GM15510 (cell line): ENCODE results near the gene EGFLAM.

Experiments used
- POLR2A ChIP-seq: IDR thresholded peaks from 3 replicates; pipeline ENCODE4 v1.6.1; 2011; ENCODE audit warnings: borderline replicate concordance; ENCODE audit not compliant: insufficient read length; ENCODE audit errors: extremely low read depth

The EGFLAM gene

DNA sequence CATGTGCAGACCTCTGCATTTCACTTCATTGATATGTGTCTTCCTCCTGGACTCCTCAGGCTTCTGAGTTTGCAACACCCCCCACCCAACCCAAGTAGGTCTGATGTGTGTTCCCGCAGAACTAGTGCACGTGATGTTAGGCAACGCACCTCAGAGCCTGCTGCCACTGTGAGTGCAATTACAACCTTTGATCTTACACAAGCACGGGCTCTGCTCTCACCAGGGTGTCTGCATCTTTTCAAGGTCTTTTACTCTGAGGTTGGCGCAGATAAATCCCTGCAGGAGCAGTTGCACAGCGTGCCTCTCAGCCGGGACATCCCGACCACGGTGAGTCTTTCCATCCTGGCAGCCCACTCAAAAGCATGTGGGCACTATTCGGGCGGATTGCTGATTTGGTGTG lies 80.1 kb downstream of the EGFLAM start:
- TF ChIP-seq POLR2A = no peak

DNA sequence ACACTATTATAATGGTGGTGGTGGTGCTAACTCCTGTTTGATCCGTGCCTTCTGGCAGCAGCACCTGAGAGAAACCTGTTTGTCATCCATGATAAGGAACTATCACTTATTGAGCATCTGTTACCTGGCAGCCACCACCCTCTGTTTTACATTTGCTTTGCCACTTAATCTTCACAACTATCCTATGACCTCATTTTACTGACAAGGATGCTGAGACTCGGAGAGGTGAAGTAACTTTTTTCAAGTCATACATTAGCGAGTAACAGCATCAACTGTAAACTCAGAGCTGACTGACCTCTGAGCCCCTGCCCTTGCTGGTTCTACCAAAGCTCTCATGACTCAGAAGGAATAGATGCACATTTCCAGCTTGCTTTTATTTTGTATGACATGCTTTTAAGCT lies 81.1 kb downstream of the EGFLAM start:
- no peak for TF ChIP-seq POLR2A

DNA sequence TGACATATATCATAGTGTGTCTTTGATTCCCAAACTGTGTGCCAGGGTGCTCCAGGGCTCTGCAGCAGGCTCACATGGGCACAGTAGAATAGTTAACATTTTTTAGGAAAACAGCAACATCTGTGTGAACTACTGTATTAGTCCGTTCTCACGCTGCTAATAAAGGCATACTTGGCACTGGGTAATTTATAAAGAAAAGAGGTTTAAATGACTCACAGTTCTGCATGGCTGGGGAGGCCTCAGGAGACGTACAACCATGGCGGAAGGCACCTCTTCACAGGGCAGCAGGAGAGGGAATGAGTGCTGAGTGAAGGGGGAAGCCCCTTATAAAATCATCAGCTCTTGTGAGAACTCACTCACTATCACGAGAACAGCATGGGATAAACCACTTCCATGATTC lies 82.7 kb downstream of the EGFLAM start:
- no peak for TF ChIP-seq POLR2A

DNA sequence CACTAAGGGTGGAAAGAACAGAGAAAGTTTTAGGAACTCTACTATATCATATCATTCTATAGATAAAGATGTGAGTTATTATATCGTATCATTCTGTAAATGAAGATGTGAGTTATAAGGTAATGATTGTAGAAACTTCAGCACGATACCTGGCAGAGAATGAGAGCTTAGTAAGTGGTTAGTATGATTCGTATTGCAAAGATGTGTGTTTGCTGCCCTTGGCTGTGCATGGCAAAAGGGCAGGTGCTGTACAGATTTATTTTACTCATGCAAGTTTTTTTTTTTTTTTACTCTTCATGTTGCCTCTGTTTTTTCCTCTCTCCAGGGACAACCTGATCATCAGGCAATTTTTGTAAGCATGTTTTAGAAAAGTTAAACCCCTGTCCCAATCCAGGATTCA lies 83.3 kb downstream of the EGFLAM start:
- TF ChIP-seq POLR2A = no peak

DNA sequence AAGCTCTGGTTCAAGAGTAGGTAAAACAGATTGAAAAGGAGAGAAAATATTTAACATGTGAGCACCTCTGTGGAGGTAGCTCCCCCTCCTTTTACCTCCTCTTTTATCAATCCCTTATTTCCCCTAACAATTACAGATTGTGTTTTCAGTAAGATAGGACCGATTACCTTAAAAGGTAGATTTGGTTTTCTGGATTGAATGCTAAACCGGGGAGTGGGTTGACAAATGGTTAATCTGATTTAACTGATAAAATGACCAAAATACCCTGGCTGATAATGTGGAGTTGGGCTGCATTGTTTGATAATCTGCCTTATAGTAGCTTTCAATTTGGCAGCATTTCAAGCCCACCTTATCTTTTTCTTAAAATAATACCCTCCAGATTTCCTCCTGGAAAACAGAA lies 83.9 kb downstream of the EGFLAM start:
- no peak for TF ChIP-seq POLR2A

DNA sequence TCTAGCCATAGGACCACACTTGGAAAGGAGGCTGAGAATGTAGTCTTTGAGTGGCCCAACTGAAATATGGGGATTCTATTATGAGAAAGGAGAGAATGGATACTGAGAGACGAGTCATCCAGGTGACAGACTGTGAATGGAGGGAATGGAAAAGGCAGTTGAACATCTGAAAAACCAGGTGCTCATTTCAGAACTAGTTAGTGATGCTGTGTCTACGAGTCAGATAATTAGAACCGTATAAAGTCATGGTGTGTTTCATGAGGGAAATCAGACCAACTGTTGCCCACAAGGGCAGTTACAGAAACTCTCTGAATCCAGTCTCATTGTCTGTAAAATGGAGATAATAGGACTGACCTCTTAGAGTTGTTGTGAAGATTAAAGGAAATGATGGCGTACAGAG lies 86.5 kb downstream of the EGFLAM start:
- no peak for TF ChIP-seq POLR2A

DNA sequence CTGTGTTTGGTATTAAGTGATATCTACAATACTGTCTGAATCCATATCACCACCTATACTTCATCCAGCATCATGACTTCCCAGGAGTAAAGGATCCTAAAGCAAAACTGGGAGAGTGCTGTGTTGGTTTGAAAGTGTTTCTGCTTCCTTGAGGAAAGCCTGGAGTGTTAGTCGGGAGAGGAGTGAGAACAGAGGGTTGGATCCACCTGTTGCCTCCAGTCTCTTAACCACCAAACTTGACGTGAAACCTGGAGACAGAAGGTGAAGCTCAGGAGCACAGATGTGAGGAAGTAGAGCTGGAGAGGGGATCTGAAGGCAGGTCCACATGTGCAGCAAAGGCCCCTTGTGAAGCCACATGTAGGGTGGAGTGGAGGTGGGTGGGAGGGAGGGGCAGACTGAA lies 88.2 kb downstream of the EGFLAM start:
- no peak for TF ChIP-seq POLR2A

DNA sequence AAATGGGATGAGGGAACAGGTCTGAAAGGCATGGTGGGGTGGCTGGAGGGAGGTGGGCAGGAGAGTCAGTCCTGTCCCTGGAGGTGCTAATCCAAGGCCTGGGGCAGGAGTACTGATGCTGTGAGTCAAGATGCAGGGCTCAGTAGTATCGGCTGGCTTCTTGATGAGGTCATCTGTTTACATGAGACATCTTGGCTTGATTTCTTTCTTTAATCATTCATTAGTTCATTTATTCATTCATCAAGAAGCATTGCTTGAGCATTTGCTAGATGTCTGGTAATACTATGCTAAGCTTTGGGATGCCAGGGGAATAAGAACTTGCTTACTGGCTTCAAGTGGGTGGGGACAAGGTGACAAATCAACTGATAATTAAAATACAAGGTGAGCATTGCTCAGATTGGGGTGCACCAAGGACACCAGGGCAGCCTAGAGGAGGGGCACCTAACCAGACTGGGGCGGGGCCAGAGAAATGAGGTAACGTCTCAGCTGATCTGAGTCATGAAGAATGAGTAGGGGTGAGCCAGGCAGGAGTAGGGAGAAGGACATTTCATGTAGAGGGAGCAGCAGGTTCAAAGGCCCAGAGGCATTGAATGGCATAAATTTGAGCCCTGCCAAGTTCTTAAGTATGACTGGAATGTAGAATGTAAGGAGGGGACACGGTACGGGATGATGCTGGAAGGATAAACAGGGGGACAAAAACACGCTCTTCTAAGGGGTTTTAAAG lies 88.8 kb downstream of the EGFLAM start:
- TF ChIP-seq POLR2A = no peak

DNA sequence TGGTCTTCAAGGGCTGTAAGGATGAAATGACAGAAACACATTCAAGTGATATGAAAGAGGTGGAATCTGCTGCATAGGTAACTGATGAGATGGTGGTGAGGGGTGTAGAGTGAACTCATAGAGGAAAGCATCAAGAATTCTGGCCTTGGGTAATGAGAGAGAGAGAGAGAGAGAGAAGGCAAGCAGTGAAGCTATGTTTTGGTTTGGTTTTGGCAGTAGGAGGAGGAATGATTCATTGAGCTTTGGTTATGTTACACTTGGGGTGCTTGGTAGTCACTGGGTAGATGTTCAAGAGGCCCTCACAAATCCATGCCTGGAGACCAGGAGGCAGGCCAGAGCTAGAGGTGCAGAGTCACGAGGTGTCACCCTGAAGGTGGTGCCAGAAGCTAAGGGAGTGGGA lies 89.5 kb downstream of the EGFLAM start:
- TF ChIP-seq POLR2A = no peak

DNA sequence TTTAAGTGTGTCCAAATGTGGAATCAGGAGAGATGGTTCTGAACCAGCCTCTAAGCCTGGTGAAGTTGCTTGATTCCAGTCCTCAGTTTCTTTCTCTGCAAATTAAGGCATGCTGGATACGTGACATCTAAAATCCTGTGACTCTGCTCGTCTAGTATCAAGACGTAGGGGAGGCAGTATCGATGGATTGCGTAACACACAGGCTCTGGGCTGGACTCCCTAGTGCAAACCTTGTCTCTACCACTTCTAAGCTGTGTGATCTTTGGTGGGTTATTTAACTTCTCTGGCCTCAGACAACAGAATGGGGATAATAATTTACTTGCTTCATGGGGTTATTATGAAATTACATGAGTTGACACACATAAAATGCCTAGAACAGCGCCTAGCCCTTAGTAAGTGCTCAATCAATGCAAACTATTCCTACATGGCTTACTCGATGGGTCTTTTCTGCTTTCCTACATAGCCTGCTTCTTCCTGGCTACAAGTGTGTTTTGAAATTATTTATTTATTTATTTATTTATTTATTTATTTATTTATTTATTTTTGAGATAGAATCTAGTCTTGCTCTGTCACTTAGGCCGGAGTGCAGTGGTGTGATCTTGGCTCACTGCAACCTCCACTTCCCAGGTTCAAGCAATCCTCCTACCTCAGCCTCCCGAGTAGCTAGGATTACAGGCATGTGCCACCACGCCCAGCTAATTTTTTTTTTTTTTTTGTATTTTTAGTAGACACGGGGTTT lies 102.1 kb downstream of the EGFLAM start:
- TF ChIP-seq POLR2A = no peak

DNA sequence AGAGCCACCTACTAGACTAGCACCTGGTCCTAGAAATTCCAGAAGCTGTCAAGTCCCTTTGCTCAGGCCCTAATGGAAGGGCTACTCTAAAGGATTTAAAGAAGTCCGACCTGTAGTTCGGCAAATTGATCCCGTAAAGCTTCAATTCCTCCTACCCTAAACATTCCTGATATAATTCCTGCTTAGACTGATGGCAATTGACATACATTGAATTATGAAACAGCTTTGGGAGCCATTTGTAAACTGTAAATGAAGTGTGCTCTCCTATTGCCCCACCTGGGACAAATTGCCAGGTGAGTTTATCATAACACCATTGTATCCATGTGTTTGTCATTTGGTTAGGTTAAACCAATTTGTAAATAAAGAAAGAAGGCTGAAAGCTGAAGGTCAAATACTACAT lies 104.4 kb downstream of the EGFLAM start:
- TF ChIP-seq POLR2A = no peak

DNA sequence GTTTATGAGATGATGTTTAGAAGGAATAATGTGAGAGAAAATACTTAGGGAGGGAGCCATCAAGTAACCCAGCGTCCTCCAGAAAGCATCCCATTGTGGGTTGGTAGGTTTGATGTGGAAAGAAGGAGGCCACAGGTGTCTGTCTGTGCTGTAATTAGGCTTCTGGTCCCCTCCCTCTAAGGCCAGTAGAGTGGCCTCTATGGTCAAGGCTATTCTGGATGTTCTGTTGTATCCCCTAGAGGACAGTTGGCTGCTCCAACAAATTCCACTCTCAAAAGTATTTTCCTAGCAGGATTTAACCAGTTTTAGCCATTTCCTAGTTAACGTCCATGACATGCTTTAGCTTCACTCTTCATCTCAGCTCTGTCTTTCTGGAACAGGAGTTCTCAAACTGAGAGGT lies 106.5 kb downstream of the EGFLAM start:
- no peak for TF ChIP-seq POLR2A

DNA sequence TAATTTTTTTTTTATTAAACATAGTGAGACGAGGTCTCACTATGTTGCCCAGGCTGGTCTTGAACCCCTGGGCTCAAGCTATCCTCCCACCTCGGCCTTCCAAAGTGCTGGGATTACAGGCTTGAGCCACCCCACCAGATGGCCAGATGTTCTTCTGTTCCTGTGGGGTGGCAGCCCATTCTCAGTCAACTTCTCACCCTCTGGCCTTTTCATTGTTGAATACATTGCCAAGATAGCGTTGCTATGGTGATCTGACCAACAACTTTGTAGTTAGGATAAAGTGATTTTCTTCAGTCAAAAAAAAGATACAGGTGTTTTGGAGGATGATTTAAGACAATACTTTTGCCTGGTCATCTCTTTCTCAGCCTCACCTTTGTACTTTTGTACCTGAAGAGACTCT lies 109.1 kb downstream of the EGFLAM start:
- TF ChIP-seq POLR2A = no peak

DNA sequence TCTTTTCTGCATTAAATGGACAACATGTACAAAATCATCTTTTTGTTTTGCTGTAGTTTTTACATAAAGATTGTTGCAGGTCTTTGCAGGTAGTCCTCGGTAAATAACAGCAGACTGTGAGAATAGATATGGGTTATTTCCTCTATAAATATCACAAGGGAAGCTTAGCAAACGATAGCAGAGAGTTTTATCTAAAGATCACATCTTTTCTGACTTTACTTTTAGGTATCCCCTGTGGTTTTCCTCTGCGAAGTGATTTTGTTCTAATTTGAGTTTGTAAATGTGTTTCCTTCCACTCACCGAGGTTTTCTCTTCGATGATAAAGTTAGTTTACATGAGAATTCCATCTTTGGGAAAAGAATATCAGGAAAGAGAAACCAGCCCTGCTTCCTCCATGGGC lies 109.6 kb downstream of the EGFLAM start:
- no peak for TF ChIP-seq POLR2A

DNA sequence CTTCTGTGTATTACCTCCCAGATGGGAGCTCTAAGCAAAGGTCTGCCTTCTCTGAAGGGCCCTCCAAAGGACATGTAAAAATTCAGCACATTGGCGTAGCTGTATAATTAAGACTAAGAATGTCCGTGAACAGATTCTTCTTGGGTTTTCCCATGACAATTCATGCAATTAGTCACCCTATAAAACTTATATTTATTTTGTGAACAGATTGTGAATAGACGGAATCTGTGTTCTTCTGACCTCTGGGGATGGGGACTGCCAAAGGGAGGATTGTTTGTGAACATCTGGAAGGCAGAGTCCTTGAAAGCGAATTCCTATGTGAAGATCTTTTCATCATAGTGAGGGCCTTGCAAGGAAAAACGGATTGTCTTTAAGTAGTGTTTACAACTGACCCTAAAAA lies 111.3 kb downstream of the EGFLAM start:
- TF ChIP-seq POLR2A = no peak

DNA sequence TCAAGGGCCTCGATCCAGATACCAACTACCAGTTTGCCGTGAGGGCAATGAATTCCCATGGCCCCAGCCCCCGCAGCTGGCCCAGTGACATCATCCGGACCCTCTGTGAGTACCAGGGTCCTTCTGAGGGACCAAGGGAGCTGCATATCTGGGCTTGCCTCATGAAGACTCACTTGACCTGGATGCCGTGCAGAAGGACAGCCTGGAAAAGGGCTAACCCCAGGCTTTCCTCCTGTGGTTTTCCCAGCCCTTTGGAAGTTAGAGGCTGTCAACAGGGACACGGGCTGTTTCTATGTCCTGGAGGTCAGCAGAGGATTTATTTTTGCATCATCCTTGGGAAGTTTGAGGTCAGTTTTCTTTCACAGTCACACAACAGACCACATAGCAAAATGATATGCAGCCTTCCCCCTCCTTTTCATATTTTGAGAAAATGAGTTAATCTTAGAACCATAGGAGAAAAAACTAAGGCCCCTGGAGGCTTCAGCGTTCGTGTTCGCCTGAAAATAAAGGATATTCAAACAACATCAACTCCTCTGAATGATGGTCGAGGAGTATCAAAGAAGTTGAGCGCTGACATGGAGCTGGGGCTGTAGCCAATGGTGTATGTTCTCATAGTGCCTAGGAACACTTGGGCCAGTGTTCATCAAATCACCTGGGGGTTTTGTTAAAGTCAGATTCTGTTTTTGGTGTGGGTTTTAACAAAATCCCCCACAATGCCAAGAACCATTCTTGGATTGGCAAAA lies 112.2 kb downstream of the EGFLAM start:
- TF ChIP-seq POLR2A = no peak

DNA sequence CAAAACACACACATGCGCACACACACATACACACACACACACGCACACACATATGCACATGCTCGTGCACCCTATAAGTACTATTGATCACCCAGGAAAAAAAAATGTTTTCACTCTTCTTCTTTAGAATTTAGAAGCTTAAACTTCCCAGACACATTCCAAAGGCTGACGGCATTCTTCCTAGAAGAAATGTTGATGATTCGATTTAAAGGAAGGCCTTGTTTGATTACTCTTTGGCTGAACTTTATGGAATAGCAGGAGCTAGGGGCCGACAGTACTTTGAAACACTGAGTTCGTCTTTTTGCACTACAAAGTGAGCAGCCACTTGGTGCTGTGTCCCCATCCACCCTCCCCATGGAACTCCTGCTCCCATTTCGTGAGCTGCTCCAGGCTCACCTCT lies 113.2 kb downstream of the EGFLAM start:
- no peak for TF ChIP-seq POLR2A

DNA sequence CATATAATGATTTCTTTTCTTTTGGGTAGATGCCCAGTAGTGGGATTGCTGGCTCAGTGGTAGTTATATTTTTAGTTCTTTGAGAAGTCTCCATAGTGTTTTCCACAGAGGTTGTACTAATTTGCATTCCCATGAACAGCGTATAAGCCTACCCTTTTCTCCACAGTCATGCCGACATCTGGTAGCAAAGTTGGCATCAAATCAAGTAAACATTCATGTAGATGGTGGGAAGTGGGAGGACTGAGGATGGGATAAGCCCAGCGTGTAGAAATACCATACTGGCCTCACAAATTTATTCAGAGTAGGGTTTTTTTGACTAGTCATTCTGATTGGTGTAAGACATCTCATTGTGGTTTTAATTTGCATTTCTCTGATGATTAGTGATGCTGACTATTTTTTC lies 115.4 kb downstream of the EGFLAM start:
- no peak for TF ChIP-seq POLR2A
